IMR-90 (cell line): ENCODE data around the gene VPS18. TPM values are rescaled to one million over a fixed set of nuclear protein-coding genes. Genes with fewer than 3 reads are reported as not detected.

Source experiments
- ATAC-seq: fragments of 200-7000 bp; cut with Tn5 transposase; 2 replicates; pipeline ENCODE4 v1.9.1; 2020; ENCODE audit warnings: low read depth, mild to moderate bottlenecking, moderate library complexity
- BruUV-seq: library from RNA; stranded (reverse); fragments of 400-500 nt; replicated peaks from 2 replicates; lab custom pipeline; 2021; lab: Mats Ljungman, UMichigan
- CTCF ChIA-PET: fragments of 300-600 bp; formaldehyde crosslinking; extraction: SDS; loops from one replicate; lab custom pipeline; 2021; ENCODE audit warnings: antibody characterized with exemption; lab: Yijun Ruan, JAX
- POLR2A ChIA-PET: fragments of 300-600 bp; sonication (Branson Sonifier 250); formaldehyde crosslinking; loops from one replicate; lab custom pipeline; 2022; ENCODE audit warnings: antibody characterized with exemption; ENCODE audit not compliant: unreplicated experiment; lab: Charles Lee
- DNase-seq: peaks from one replicate; pipeline ENCODE4 v3.0.0; 2013
- H2AFZ ChIP-seq: replicated peaks from 2 replicates; pipeline ENCODE3; 2013; ENCODE audit warnings: low read length, mild to moderate bottlenecking; ENCODE audit not compliant: poor library complexity
- H2AK5ac ChIP-seq: 2 replicates; pipeline ENCODE4 v1.6.1; 2013; ENCODE audit warnings: low read depth, low read length, inconsistent platforms
- H2AK9ac ChIP-seq: replicated peaks from 2 replicates; pipeline ENCODE3; 2013; ENCODE audit warnings: mild to moderate bottlenecking, low read depth, low read length, moderate library complexity; ENCODE audit not compliant: poor library complexity
- H2BK120ac ChIP-seq: 2 replicates; pipeline ENCODE4 v1.6.1; 2013; ENCODE audit warnings: low read depth, low read length, inconsistent platforms
- H2BK15ac ChIP-seq: 3 replicates; pipeline ENCODE4 v1.6.1; 2013; ENCODE audit warnings: low read depth, low read length, inconsistent platforms
- H2BK20ac ChIP-seq: 2 replicates; pipeline ENCODE4 v1.6.1; 2013; ENCODE audit warnings: low read depth, mild to moderate bottlenecking, inconsistent platforms, low read length, moderate library complexity
- H2BK5ac ChIP-seq: 2 replicates; pipeline ENCODE4 v1.6.1; 2013; ENCODE audit warnings: mild to moderate bottlenecking, low read depth, low read length, inconsistent platforms; ENCODE audit not compliant: poor library complexity, severe bottlenecking
- H3K14ac ChIP-seq: replicated peaks from 2 replicates; pipeline ENCODE4 v1.6.1; 2013; ENCODE audit warnings: low read depth, low read length, inconsistent platforms
- H3K18ac ChIP-seq: 2 replicates; pipeline ENCODE4 v1.6.1; 2013; ENCODE audit warnings: low read depth, low read length, control low read depth
- H3K23ac ChIP-seq: 2 replicates; pipeline ENCODE4 v1.6.1; 2013; ENCODE audit warnings: low read depth, low read length, inconsistent platforms
- H3K27ac ChIP-seq: 2 replicates; pipeline ENCODE4 v1.5.1; 2013; ENCODE audit warnings: mild to moderate bottlenecking, control low read depth, low read length; ENCODE audit not compliant: insufficient read depth
- H3K27me3 ChIP-seq: 2 replicates; pipeline ENCODE4 v1.6.1; 2013; ENCODE audit warnings: low read length; ENCODE audit not compliant: control insufficient read depth, insufficient read depth
- H3K36me3 ChIP-seq: 2 replicates; pipeline ENCODE4 v1.6.1; 2013; ENCODE audit warnings: low read length, mixed read lengths; ENCODE audit not compliant: control insufficient read depth, insufficient read depth
- H3K4ac ChIP-seq: 2 replicates; pipeline ENCODE4 v1.6.1; 2013; ENCODE audit warnings: low read depth, low read length, inconsistent platforms
- H3K4me1 ChIP-seq: 2 replicates; pipeline ENCODE4 v1.6.1; 2013; ENCODE audit warnings: low read length, mixed read lengths; ENCODE audit not compliant: control insufficient read depth, insufficient read depth
- H3K4me2 ChIP-seq: 2 replicates; pipeline ENCODE4 v1.6.1; 2013; ENCODE audit warnings: low read depth, mild to moderate bottlenecking, control low read depth, low read length, moderate library complexity
- H3K4me3 ChIP-seq: 2 replicates; pipeline ENCODE4 v1.5.1; 2013; ENCODE audit warnings: low read depth, mild to moderate bottlenecking, control low read depth, low read length, moderate library complexity; ENCODE audit not compliant: insufficient read depth
- H3K56ac ChIP-seq: 2 replicates; pipeline ENCODE4 v1.6.1; 2013; ENCODE audit warnings: low read length, inconsistent platforms; ENCODE audit not compliant: insufficient read depth; ENCODE audit errors: extremely low read depth
- H3K79me1 ChIP-seq, 2 experiments: 2 replicates each; pipeline ENCODE4 v1.6.1; 2013; ENCODE audit warnings: low read length in 2 of 2, inconsistent platforms in 1 of 2, low read depth in 1 of 2
- H3K9ac ChIP-seq: 2 replicates; pipeline ENCODE4 v1.6.1; 2013; ENCODE audit warnings: low read depth, low read length, control low read depth
- H3K9me1 ChIP-seq: 2 replicates; pipeline ENCODE4 v1.6.1; 2013; ENCODE audit warnings: low read length, inconsistent platforms; ENCODE audit not compliant: insufficient read depth
- H3K9me3 ChIP-seq: 2 replicates; pipeline ENCODE4 v1.6.1; 2013; ENCODE audit warnings: low read length; ENCODE audit not compliant: control insufficient read depth, insufficient read depth
- H4K20me1 ChIP-seq: 2 replicates; pipeline ENCODE4 v1.6.1; 2013; ENCODE audit warnings: low read length, inconsistent platforms; ENCODE audit not compliant: insufficient read depth
- H4K5ac ChIP-seq: 2 replicates; pipeline ENCODE4 v1.6.1; 2013; ENCODE audit warnings: mild to moderate bottlenecking, low read depth, low read length, control low read depth
- H4K8ac ChIP-seq, 2 experiments: 2 replicates each; pipeline ENCODE4 v1.6.1; 2013; ENCODE audit warnings: low read depth in 2 of 2, low read length in 2 of 2, control low read depth in 1 of 2, inconsistent platforms in 1 of 2
- H4K91ac ChIP-seq: 2 replicates; pipeline ENCODE4 v1.6.1; 2013; ENCODE audit warnings: low read depth, low read length, inconsistent platforms; ENCODE audit not compliant: insufficient read depth
- CEBPB ChIP-seq: IDR thresholded peaks from 2 replicates; pipeline ENCODE4 v1.6.1; 2012; ENCODE audit warnings: low read depth, low read length, improper control_type of control experiment
- CHD1 ChIP-seq: IDR thresholded peaks from 2 replicates; pipeline ENCODE4 v1.6.1; 2012; ENCODE audit warnings: low read depth, low read length, improper control_type of control experiment
- CTCF ChIP-seq: conservative IDR thresholded peaks from 2 replicates; pipeline ENCODE4 v1.5.1; 2012; ENCODE audit warnings: mild to moderate bottlenecking, low read depth, low read length, improper control_type of control experiment
- MAFK ChIP-seq: IDR thresholded peaks from 2 replicates; pipeline ENCODE4 v1.6.1; 2012; ENCODE audit warnings: low read depth, low read length, improper control_type of control experiment
- MAZ ChIP-seq: IDR thresholded peaks from 2 replicates; pipeline ENCODE4 v1.6.1; 2012; ENCODE audit warnings: low read depth, mild to moderate bottlenecking, low read length, improper control_type of control experiment, moderate library complexity, borderline replicate concordance
- POLR2A ChIP-seq: IDR thresholded peaks from 2 replicates; pipeline ENCODE4 v1.6.1; 2012; ENCODE audit warnings: mild to moderate bottlenecking, low read depth, low read length
- USF2 ChIP-seq: fragments of 150-350 bp; IDR thresholded peaks from 2 replicates; pipeline ENCODE4 v1.6.1; 2017; ENCODE audit warnings: mild to moderate bottlenecking, antibody characterized with exemption, low read length, low read depth
- WGBS, 2 experiments: methylation state at CpG; one replicate each; pipeline versions ENCODE4 v1.1.5 to v1.1.7; 2013; ENCODE audit warnings: missing lambda C conversion rate in 2 of 2; ENCODE audit not compliant: insufficient read length in 1 of 2; ENCODE audit errors: extremely low coverage in 2 of 2; 5-methylcytosine and 5-hydroxymethylcytosine counted together
- dilution Hi-C: fragments of 300-500 bp; cut with HindIII; formaldehyde crosslinking; loops from one replicate; pipeline ENCODE4 v1.14.3; 2018; ENCODE audit warnings: low sequenced_read_pairs; ENCODE audit not compliant: unreplicated experiment
- in situ Hi-C: fragments of 300-500 bp; cut with MboI; formaldehyde crosslinking; loops from 3 replicates; pipeline ENCODE4 v1.14.3; 2019; ENCODE audit warnings: low sequenced_read_pairs, inconsistent platforms, mixed read lengths
- intact Hi-C: fragments of 100-400 bp; cut with micrococcal nuclease; formaldehyde crosslinking; loops from 2 replicates; pipeline ENCODE4 v1.10.0; 2022
- polyA plus RNA-seq, 3 experiments: library from polyadenylated mRNA; depleted of rRNA; stranded (reverse); fragments of >200 nt; gene quantifications; 2 replicates each; pipeline ENCODE4 v1.2.3, GENCODE V29; 2012; ENCODE audit warnings: low replicate concordance in 1 of 3
- total RNA-seq: library from RNA; depleted of rRNA; stranded (reverse); fragments of >200 nt; gene quantifications from 2 replicates; pipeline ENCODE4 v1.2.3, GENCODE V29; 2012

The VPS18 gene
- total and polyA plus RNA-seq, 2 of the 4 experiments (the other 2 are of a cell fraction): 19.3 to 32.3 TPM

- no peak overlapping the region for H4K5ac ChIP-seq
- 0 out of 2 replicates have a peak, but pooled peaks cover 3% of the 10 kb centered on the region for H3K9me1 ChIP-seq
- H3K4ac ChIP-seq: no peak overlapping the region
- ATAC-seq: no peak
- H3K14ac ChIP-seq: no peak overlapping the region
- peaks cover 6% of the 10 kb centered on the region; the same call in 1 of the 2 replicates for H3K36me3 ChIP-seq
- H3K23ac ChIP-seq: no peak overlapping the region
- no peak overlapping the region for H2BK15ac ChIP-seq
- peaks cover 14 to 20% of the 10 kb centered on the region in 2 experiments; a peak in 3 of 4 replicates for H3K79me1 ChIP-seq
- H3K9ac ChIP-seq: no peak overlapping the region
- no peak overlapping the region for H2AFZ ChIP-seq
- H4K20me1 ChIP-seq: peaks cover 9% of the 10 kb centered on the region; the same call in 1 of the 2 replicates
- H3K27ac ChIP-seq: no peak overlapping the region
- no peak overlapping the region for H4K8ac ChIP-seq
- ChIA-PET CTCF (interaction anchor here (0.5 to 4.3 kb wide), 12 partner anchors 11 to 146 kb away, joined by 3 to 35 read pairs (median 3); no protein-coding TSS in a partner anchor), POLR2A (no interaction called here)
- H3K56ac ChIP-seq: no peak overlapping the region
- no peak overlapping the region for H3K4me2 ChIP-seq
- H3K4me3 ChIP-seq: no peak overlapping the region
- no peak overlapping the region for H2BK5ac ChIP-seq
- H2BK20ac ChIP-seq: no peak overlapping the region
- no peak for DNase-seq
- intact Hi-C loops (loop anchor here (5.0 kb wide), 2 partner anchors 215 to 370 kb away; no protein-coding TSS in a partner anchor), dilution Hi-C loops (no loop called here), in situ Hi-C loops (loop anchor here (5.0 kb wide), 1 partner anchor 35 kb away; no protein-coding TSS in a partner anchor)
- no TSS peak for BruUV-seq
- no CpG with 5 or more reads among the region's 2 CpGs for WGBS, 2 experiments
- no peak overlapping the region for H2AK5ac ChIP-seq
- H2AK9ac ChIP-seq: no peak overlapping the region
- H3K9me3 ChIP-seq: no peaks in the 10 kb centered on the region
- H3K4me1 ChIP-seq: peaks cover 9% of the 10 kb centered on the region; the same call in 1 of the 2 replicates
- no peak overlapping the region for H4K91ac ChIP-seq
- no peaks in the 10 kb centered on the region; the same call in 1 of the 2 replicates for H3K27me3 ChIP-seq
- H3K18ac ChIP-seq: no peak overlapping the region
- no peak for TF ChIP-seq MAZ
- no peak for TF ChIP-seq CTCF
- no peak for TF ChIP-seq CEBPB
- no peak for TF ChIP-seq MAFK
- no peak for TF ChIP-seq USF2
- no peak for TF ChIP-seq POLR2A
- TF ChIP-seq CHD1: no peak
- H2BK120ac ChIP-seq: no peak overlapping the region
These were observed 1.7 kb upstream of the VPS18 start for GRCh38 chr15:40892447-40893012.
